Posterior cingulate gyrus (tissue), 11 donors: ENCODE measurements around the gene GFER.
"Not testable (repeated sequence)": the region's sequence is repeated elsewhere in the genome, so short reads cannot be mapped to it uniquely, and the experiment has no call there.

Source experiments
- DNase-seq, 10 donors: peaks; one replicate each; pipeline versions ENCODE4 v3.0.0 to v3.0.0-alpha.2; 2020 to 2021; ENCODE audit warnings: mixed read lengths in 3 of 10
- intact Hi-C: fragments of 100-400 bp; cut with DNase I; formaldehyde crosslinking; loops from one replicate; pipeline ENCODE4 v1.15.1; 2023

GFER gene

DNA sequence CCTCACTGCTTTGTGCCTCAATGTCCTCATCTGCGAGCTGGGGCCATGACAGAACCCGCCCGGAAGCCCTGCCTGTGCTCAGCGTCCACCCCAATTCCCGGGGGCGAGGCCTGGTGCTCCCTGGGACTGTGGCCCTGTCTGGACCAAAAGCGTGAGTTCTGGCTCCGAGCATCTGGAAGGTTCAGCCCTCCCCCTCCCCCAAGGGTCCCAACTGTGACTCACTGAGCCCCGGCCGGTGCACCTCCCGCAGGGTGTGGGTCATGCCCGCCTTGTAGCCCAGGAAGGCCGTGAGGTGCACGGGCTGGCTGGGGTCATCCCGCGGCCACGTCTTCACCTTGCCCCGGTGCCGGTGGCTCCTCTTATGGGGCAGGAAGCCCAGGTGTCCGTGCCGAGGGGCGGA, 30.3 kb upstream of the GFER start:
- no peak for DNase-seq
- intact Hi-C loops: no loop called here

DNA sequence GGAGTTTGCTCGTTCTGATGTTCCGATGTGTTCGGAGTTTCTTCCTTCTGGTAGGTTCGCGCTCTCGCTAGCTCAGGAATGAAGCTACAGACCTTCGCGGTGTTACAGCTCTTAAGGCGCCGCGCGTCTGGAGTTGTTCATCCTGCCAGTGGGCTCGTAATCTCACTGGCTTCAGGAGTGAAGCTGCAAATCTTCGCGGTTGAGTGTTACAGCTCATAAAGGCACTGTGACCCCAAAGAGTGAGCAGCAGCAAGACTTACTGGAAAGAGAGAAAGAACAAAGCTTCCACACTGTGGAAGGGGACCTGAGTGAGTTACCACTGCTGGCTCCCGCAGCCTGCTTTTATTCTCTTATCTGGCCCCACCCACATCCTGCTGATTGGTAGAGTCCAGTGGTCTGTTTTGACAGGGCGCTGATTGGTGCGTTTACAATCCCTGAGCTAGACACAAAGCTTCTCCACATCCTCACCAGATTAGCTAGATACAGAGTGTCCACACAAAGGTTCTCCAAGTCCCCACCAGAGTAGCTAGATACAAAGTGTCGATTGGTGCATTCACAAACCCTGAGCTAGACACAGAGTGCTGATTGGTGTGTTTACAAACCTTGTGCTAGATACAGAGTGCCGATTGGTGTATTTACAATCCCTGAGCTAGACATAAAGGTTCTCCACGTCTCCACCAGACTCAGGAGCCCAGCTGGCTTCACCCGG, 26.4 kb upstream of the GFER start:
- intact Hi-C loops, DNase-seq: not testable (repeated sequence)

DNA sequence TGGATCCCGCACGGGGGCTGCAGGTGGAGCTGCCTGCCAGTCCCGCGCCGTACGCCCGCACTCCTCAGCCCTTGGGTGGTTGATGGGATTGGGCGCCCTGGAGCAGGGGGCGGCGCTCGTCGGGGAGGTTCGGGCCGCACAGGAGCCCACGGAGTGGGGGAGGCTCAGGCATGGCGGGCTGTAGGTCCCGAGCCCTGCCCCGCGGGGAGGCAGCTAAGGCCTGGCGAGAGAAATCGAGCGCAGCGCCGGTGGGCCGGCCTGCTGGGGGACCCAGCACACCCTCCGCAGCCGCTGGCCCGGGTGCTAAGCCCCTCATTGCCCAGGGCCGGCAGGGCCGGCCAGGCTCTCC, 25.9 kb upstream of the GFER start:
- intact Hi-C loops, DNase-seq: not testable (repeated sequence)

DNA sequence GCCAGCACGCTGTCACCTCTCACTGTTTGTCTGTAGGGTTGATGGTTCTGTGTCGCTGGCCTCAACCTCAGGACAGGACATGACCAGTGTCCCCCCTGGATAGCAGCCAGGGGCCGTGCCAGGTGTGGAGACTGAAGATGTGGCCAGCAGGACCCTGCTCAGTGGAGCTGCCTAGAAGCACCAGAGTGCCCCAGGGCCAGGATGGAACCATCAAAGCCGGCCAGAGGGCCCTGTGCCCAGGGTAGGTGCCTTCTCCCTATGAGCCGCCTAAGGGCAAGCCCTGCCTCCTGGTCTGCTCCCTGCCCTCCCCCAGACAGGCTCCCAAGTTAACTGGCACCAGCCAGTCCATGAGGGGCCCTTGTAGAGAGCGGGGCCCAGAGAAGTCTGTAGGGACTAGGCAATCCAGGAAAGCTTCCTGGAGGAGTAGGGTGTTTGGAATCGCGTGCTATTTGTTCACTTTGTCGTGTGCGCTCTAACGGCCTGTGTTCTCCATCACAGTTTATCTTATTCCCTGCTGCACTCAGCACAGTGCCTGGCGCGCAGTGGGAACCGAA, 25.2 kb upstream of the GFER start:
- intact Hi-C loops: no loop called here
- no peak for DNase-seq

DNA sequence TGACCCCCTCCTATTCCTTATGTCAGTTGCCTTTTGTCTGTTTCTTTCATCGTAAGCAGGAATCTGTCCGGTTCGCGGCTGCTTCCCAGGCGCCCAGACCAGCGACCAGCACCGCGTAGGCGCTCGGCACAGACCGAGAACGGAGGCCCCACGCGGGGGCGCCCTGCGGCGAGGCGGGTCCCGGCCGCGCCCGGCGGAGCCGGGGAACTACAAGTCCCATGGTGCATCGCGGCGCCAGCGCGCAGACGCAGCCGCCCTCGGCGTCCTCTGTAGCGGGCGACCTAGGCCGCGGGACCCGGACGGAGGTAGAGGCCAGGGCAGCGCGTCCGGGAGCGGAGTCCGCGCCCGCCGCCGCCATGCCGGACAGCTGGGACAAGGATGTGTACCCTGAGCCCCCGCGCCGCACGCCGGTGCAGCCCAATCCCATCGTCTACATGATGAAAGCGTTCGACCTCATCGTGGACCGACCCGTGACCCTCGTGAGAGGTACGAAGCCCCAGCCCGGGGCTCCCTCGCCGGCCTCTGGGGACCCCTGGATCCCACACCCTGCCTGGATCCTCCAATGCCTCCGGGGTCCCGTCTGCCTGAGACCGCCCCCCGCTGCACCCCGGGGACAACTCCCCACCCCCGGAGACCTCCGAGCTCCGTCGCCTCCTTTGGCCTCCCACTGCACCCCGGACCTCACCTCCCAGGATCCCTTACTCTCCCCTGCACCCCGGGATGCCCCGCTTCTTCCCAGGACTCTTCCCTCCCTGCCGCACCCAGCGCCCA, 24.5 kb upstream of the GFER start, which contains the start of gene NDUFB10:
Gene NDUFB10, plus strand, starts transcription at position 270 of the 771 bp plus-strand sequence. Its CDS starts 87 bp downstream, at position 357.
- DNase-seq: peak; percentile 88 to 99 (median 92)
- intact Hi-C loops: loop anchor here (5.0 kb wide), 1 partner anchor 187 kb away; the partner anchor contains the start of genes EME2, MRPS34 and NME3

DNA sequence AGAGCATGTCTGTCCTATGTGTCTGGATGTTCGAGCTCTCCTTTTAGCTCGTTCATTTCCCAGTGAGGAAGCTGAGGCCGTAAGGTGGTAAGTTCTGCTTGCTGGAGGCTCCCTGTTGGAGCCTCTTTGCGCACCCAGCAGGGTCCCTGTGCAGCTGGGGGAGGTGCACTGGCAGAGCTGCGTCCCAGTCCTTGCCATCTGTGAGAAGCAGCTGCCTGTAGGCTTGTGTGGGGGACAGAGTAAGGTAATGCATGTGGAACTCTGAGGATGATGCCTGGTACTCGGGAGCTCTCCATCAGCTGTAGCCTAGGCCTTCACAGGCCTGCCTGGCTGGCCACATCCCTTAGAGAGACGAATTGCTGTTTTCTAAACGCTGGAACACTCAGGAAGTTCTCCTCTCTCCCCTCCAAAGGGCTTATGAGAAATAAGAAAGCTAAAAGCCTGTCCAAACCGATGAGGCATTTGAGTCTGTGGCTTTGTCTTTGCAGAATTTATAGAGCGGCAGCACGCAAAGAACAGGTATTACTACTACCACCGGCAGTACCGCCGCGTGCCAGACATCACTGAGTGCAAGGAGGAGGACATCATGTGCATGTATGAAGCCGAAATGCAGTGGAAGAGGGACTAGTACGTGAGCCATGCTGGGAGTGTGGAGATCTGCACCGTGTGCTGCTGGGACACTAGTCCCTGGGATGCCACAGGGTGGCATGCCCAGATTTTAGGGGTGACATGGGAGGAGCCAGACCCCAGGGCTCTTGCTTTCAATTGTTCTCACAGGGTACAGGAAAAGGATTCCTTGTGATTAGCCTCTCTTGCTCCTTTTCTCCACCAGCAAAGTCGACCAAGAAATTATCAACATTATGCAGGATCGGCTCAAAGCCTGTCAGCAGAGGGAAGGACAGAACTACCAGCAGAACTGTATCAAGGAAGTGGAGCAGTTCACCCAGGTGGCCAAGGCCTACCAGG, 23.0 kb upstream of the GFER start:
- intact Hi-C loops: loop anchor here (5.0 kb wide), 1 partner anchor 189 kb away; the partner anchor contains the start of genes EME2, MRPS34 and NME3
- DNase-seq: no peak

DNA sequence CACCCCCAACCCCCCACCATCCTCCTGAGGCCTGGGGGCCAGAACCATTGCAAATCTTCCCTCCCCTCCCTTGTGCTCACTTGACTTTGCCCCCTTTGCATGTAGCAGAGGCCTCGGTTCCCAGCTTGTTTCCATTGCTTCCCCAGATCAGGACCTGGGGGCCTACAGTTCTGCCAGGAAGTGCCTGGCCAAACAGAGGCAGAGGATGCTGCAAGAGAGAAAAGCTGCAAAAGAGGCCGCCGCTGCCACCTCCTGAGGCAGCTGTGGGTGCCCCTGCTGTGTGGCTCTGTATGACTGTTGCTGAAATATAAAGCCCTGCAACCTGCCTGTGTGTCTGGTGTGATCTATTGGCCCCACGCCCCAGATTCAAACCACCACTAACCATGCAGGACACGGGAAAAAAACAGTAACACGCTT, 22.3 kb upstream of the GFER start:
- no peak for DNase-seq

GRCh38 chr16:1962161-1963153, 21.5 kb upstream of the GFER start:
- not testable (repeated sequence) for DNase-seq
- intact Hi-C loops: loop anchor here (5.0 kb wide), 1 partner anchor 190 kb away; the partner anchor contains the start of genes EME2, MRPS34 and NME3

More for the DNA sequence above, 22.3 kb upstream of the GFER start:
- intact Hi-C loops: loop anchor here (5.0 kb wide), 1 partner anchor 189 kb away; the partner anchor contains the start of genes EME2, MRPS34 and NME3

DNA sequence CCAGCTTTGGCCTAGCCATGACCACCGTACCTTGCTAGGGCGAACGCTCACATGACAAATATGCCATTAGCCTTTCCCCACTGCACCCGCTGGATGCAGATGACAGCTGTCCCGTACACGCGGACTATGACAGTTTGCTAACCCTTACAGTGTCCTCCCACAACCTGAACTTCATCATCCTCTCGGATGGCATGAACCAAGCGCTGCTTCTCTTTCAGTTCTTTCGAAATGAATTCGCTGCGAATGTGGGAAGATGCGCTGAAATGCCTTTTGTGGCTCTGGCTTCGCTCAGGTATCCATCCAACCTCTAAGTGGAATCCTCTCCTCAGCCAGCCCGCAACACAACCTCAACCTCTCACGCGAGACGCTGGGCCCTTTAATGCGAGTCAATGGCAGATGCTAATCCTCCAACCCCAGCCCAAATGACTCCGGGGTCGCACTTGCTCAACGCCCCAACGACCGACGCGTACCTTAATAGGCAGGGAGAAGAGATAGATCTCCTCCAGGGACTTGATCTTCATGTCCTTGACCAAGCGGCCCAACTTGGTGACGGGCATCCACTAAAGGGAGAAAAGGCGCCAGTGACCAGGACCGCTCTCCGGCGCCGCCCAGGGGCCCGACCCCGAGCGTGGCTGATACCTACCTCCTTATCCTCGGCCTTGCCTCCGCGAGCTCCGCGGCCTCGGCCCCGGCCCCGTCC, 20.0 kb upstream of the GFER start:
- intact Hi-C loops: loop anchor here (5.0 kb wide), 1 partner anchor 192 kb away; the partner anchor contains the start of genes EME2, MRPS34 and NME3
- DNase-seq: peak in 3 of 10 donors; percentile 33 to 87 (median 59)

DNA sequence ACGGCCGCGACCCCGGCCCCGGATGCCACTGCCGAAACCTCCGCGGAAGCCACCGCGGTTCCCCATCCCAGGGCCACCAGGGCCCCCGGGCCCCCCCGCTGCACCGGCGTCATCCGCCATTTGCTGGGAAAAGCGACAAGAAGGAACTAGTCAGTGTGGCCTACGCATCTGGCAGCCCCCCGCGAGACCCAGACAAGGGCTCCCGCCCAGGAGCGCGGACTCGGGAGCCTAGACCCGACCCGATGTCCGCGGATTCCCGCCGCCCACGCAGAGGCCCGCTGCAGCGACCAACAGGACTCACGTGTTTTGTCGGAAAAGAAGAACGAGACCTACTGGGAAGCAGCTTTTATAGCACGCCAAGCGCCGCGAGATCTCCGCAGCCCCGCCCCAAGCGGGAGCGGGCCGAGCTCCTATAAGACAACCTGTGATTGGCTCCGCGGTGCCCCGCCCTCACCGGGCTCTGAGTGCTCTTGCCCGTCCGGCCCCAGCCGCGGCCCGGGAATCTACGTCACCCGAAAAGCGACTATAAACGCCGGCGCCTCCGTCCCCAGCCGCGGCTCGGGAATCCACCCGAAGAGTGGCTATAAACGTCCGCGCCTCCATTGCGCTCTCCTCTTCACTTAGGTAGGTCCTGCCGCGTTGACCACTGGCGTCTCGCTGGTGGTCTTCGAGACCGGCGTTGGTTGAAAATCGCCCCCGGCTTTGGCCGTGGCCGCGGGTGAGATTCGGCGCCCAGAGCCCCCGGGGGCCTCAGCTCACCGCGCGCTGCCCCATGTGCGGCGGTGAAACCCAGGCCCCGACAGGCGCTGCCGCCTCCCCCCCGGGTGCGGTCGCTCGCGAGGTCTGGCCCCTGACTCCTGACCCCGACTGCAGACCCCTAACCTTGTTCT, 19.2 kb upstream of the GFER start, which contains the start of gene RPS2:
Gene RPS2, minus strand, starts transcription at position 321 of the 890 bp plus-strand sequence. Its CDS starts 201 bp downstream, at position 120.
- DNase-seq: peak; percentile 98 to 100 (median 99)
- intact Hi-C loops: loop anchor here (5.0 kb wide), 1 partner anchor 192 kb away; the partner anchor contains the start of genes EME2, MRPS34 and NME3

DNA sequence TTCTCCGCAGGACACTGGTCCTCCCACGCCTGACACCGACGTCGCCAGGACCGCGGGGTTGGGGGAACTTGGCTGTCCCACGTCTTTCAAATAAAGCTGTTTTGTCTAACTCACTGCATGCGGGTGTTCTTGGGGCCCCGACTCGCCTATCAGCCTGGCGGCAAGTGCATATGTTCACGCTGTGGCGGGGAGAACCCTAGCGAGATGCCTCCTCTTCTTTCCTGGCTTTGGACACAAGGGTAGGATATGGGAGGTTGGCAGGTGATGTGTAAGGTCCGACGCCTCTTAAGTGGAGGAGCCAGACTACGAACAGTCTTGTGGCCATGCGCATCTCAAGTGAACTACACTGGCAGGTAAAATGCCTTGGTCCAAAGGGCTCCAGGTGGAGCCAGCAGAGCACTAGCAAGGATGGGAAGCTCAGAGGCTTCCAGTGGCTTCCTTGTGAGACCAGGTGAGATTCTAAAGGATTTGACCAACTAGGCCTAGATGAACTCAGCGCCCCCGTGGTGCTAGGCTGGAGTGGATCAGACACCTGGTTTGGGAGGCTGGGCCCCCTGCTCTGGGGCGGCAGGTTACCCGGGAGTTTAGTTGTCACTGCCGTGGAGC, 18.5 kb upstream of the GFER start:
- DNase-seq: no peak
- intact Hi-C loops: no loop called here

- DNase-seq: no peak
- intact Hi-C loops: no loop called here
These were observed 17.5 kb upstream of the GFER start, which contains the start of gene RNF151 for GRCh38 chr16:1966460-1966859. TSS of gene RNF151 (plus strand) at chr16:1966856. CDS start at chr16:1966882, 26 bp downstream.

- intact Hi-C loops: no loop called here
- DNase-seq: no peak
These were observed 15.6 kb upstream of the GFER start for GRCh38 chr16:1968146-1968953.

GRCh38 chr16:1971796-1972489, 12.1 kb upstream of the GFER start, which contains the start of gene TBL3:
TSS of gene TBL3 (plus strand) at chr16:1972053. CDS start at chr16:1972165, 112 bp downstream.
- intact Hi-C loops: no loop called here
- peak; percentile 87 to 99 (median 93) for DNase-seq

DNA sequence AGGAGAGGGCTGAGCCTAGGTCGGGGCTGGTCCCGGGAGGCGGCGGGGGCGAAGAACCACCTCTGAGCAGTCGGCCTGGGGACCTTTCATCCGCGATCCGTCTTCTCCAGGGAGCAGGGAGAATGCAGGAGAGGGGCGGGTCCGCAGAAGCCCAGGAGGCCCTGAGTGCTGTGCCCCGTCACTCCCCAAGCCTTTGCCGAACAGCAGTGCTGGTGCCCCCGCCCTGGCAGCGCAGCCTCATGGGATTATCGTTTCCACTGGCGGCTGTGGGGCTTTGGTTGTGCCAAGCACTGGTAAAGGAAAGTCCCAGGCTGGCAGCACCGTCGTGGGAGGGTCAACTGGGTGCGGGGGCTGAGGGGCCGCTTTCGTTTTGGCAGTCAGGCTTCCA, 11.5 kb upstream of the GFER start:
- intact Hi-C loops: no loop called here
- peak in 1 of 10 donors; percentile 75 for DNase-seq
